Vagina (tissue), 2 donors: ENCODE measurements around the gene ACSM5. TPM values are rescaled to one million over a fixed set of nuclear protein-coding genes. Genes with fewer than 3 reads are reported as not detected.

Experiments used
- DNase-seq, 2 donors: peaks; one replicate each; pipeline ENCODE4 v3.0.0-alpha.2; 2017; ENCODE audit errors: extremely low spot score in 2 of 2
- H3K27ac ChIP-seq: fragments of 200-600 bp; sonication (generic); one replicate; pipeline ENCODE4 v1.5.1; 2019
- H3K27me3 ChIP-seq: fragments of 200-600 bp; sonication (generic); one replicate; pipeline ENCODE4 v1.5.1; 2019
- H3K36me3 ChIP-seq, 2 donors: fragments of 200-600 bp; sonication (generic); one replicate each; pipeline ENCODE4 v1.5.1; 2017 to 2019
- H3K4me1 ChIP-seq: fragments of 200-600 bp; sonication (generic); one replicate; pipeline ENCODE4 v1.5.1; 2019
- H3K4me3 ChIP-seq, 2 donors: fragments of 200-600 bp; sonication (generic); 1 replicate in 1 of 2; 2 replicates in 1 of 2; pipeline ENCODE4 v1.5.1; 2016 to 2019
- H3K9me3 ChIP-seq: fragments of 200-600 bp; sonication (generic); one replicate; pipeline ENCODE4 v1.5.1; 2019
- CTCF ChIP-seq, 3 experiments: fragments of 450-650 bp in 2 of 3; fragments of 200-600 bp in 1 of 3; sonication (generic) in 1 of 3; IDR thresholded peaks; one replicate each; pipeline ENCODE4 v1.5.1; 2017 to 2019; ENCODE audit warnings: antibody characterized with exemption in 3 of 3, mild to moderate bottlenecking in 2 of 3, moderate library complexity in 2 of 3
- POLR2A ChIP-seq, 2 donors: fragments of 450-650 bp; IDR thresholded peaks; one replicate each; pipeline ENCODE4 v1.6.1; 2017; ENCODE audit warnings: antibody characterized with exemption in 2 of 2, mild to moderate bottlenecking in 2 of 2, moderate library complexity in 2 of 2
- POLR2AphosphoS5 ChIP-seq, 2 donors: sonication (generic); formaldehyde crosslinking; IDR thresholded peaks; one replicate each; pipeline ENCODE4 v1.9.0; 2017; ENCODE audit warnings: antibody characterized with exemption in 2 of 2, mild to moderate bottlenecking in 2 of 2, low read depth in 1 of 2; ENCODE audit not compliant: insufficient read depth in 1 of 2
- intact Hi-C: fragments of 100-400 bp; cut with DNase I; formaldehyde crosslinking; loops from one replicate; pipeline ENCODE4 v1.15.1; 2023
- total RNA-seq: library from RNA; depleted of rRNA; stranded (reverse); fragments of >200 nt; gene quantifications from one replicate; pipeline ENCODE4 v1.2.3, GENCODE V29; 2016

The ACSM5 gene
- total RNA-seq, 1 donor from 2014 or later: 2.9 TPM

GRCh38 chr16:20372701-20373100 lies 36.6 kb upstream of the ACSM5 start:
- no peak for DNase-seq
- H3K36me3 ChIP-seq: no peaks in the 10 kb centered on the region
- TF ChIP-seq POLR2AphosphoS5 (IDR thresholded peaks at IDR 0.05; ENCODE audit: insufficient read depth in 1 of 2, low read depth in 1 of 2) (no peak), POLR2A (IDR thresholded peaks at IDR 0.05) (no peak), CTCF (IDR thresholded peaks at IDR 0.05) (no peak)
- no peaks in the 10 kb centered on the region for H3K4me1 ChIP-seq
- no peaks in the 10 kb centered on the region for H3K27me3 ChIP-seq
- H3K4me3 ChIP-seq: no peak overlapping the region
- H3K9me3 ChIP-seq: no peaks in the 10 kb centered on the region
- no peak overlapping the region for H3K27ac ChIP-seq
- intact Hi-C loops: no loop called here

- Histone ChIP-seq H3K9me3 (no peaks in the 10 kb centered on the region), H3K4me1 (no peaks in the 10 kb centered on the region), H3K36me3 (no peaks in the 10 kb centered on the region), H3K4me3 (no peak overlapping the region), H3K27me3 (no peaks in the 10 kb centered on the region), H3K27ac (no peak overlapping the region)
- DNase-seq: no peak
- intact Hi-C loops: no loop called here
- TF ChIP-seq POLR2A (IDR thresholded peaks at IDR 0.05) (no peak), POLR2AphosphoS5 (IDR thresholded peaks at IDR 0.05; ENCODE audit: insufficient read depth in 1 of 2, low read depth in 1 of 2) (no peak), CTCF (IDR thresholded peaks at IDR 0.05) (no peak)
These were observed 32.2 kb upstream of the ACSM5 start for GRCh38 chr16:20377181-20377580.

GRCh38 chr16:20380782-20381181 lies 28.6 kb upstream of the ACSM5 start:
- Histone ChIP-seq H3K27me3 (no peaks in the 10 kb centered on the region), H3K27ac (no peak overlapping the region), H3K9me3 (no peaks in the 10 kb centered on the region), H3K36me3 (no peaks in the 10 kb centered on the region), H3K4me3 (no peak overlapping the region), H3K4me1 (peaks cover 2% of the 10 kb centered on the region)
- DNase-seq: no peak
- intact Hi-C loops: loop anchor here (10.0 kb wide), 1 partner anchor 476 kb away; no protein-coding TSS in a partner anchor
- no peak for TF ChIP-seq POLR2A (IDR thresholded peaks at IDR 0.05)
- no peak for TF ChIP-seq CTCF (IDR thresholded peaks at IDR 0.05)
- TF ChIP-seq POLR2AphosphoS5 (IDR thresholded peaks at IDR 0.05; ENCODE audit: insufficient read depth in 1 of 2, low read depth in 1 of 2): no peak

GRCh38 chr16:20382202-20382948 lies 27.0 kb upstream of the ACSM5 start:
- intact Hi-C loops: loop anchor here (10.0 kb wide), 1 partner anchor 478 kb away; no protein-coding TSS in a partner anchor
- H3K4me3 ChIP-seq: no peak overlapping the region
- no peaks in the 10 kb centered on the region for H3K9me3 ChIP-seq
- no peak for DNase-seq
- peaks cover 7% of the 10 kb centered on the region for H3K4me1 ChIP-seq
- no peaks in the 10 kb centered on the region for H3K27me3 ChIP-seq
- no peak for TF ChIP-seq POLR2A (IDR thresholded peaks at IDR 0.05)
- TF ChIP-seq POLR2AphosphoS5 (IDR thresholded peaks at IDR 0.05; ENCODE audit: insufficient read depth in 1 of 2, low read depth in 1 of 2): no peak
- no peak for TF ChIP-seq CTCF (IDR thresholded peaks at IDR 0.05)
- H3K36me3 ChIP-seq: no peaks in the 10 kb centered on the region
- H3K27ac ChIP-seq: no peak overlapping the region
